NCI-H1694 (cell line): ENCODE results near the gene BTBD9.

Experiments used
- DNase-seq: peaks from one replicate; lab custom pipeline; 2025; lab: John Stamatoyannopoulos, UW

Gene BTBD9

GRCh38 chr6:38639498-38640215 lies at the start of gene BTBD9:
Gene BTBD9, minus strand, starts transcription at chr6:38639929.
- DNase-seq, result no peak

- DNase-seq, result no peak
Measured at GRCh38 chr6:38688579-38689087, 48.9 kb upstream of the BTBD9 start.

- DNase-seq, result no peak
Measured at GRCh38 chr6:38687549-38687948, 47.8 kb upstream of the BTBD9 start.

- DNase-seq, result no peak
Measured at GRCh38 chr6:38687043-38687353, 47.3 kb upstream of the BTBD9 start.

GRCh38 chr6:38686270-38687042 lies 46.7 kb upstream of the BTBD9 start:
- no peak for DNase-seq

GRCh38 chr6:38684904-38685303 lies 45.2 kb upstream of the BTBD9 start:
- DNase-seq, result no peak

GRCh38 chr6:38684237-38684636 lies 44.5 kb upstream of the BTBD9 start:
- DNase-seq, result no peak

GRCh38 chr6:38681850-38682249 lies 42.1 kb upstream of the BTBD9 start:
- no peak for DNase-seq

- no peak for DNase-seq
Measured at GRCh38 chr6:38679668-38680067, 39.9 kb upstream of the BTBD9 start.

- DNase-seq, result no peak
Measured at GRCh38 chr6:38678178-38678760, 38.5 kb upstream of the BTBD9 start.

GRCh38 chr6:38676974-38677544 lies 37.3 kb upstream of the BTBD9 start:
- no peak for DNase-seq

- DNase-seq, result no peak
Measured at GRCh38 chr6:38676236-38676973, 36.7 kb upstream of the BTBD9 start.

- no peak for DNase-seq
Measured at GRCh38 chr6:38673397-38674165, 33.9 kb upstream of the BTBD9 start.

GRCh38 chr6:38671885-38672467 lies 32.2 kb upstream of the BTBD9 start:
- DNase-seq, result peak; percentile 29

GRCh38 chr6:38658418-38659167 lies 18.9 kb upstream of the BTBD9 start:
- DNase-seq, result no peak

- no peak for DNase-seq
Measured at GRCh38 chr6:38656896-38657295, 17.2 kb upstream of the BTBD9 start.

GRCh38 chr6:38654263-38654662 lies 14.5 kb upstream of the BTBD9 start:
- no peak for DNase-seq

- DNase-seq, result no peak
Measured at GRCh38 chr6:38651121-38651784, 11.5 kb upstream of the BTBD9 start.

- DNase-seq, result no peak
Measured at GRCh38 chr6:38650207-38650752, 10.6 kb upstream of the BTBD9 start.
